Stimulated activated naive CD8-positive, alpha-beta T cell treated with anti-CD3 and anti-CD28 coated beads, Interleukin-15, amount 100 ng/mL, for 72 hours (primary cell): ENCODE data around the gene ANKS4B.
"Not testable (repeated sequence)": the region's sequence is repeated elsewhere in the genome, so short reads cannot be mapped to it uniquely, and the experiment has no call there.

Source experiments
- ATAC-seq: fragments of 150-1000 bp; cut with Tn5 transposase; 2 replicates; pipeline ENCODE4 v1.10.0; 2021; ENCODE audit warnings: mild to moderate bottlenecking, moderate library complexity
- DNase-seq, 2 donors: peaks; one replicate each; pipeline ENCODE4 v3.0.0; 2021 to 2022
- H3K27ac Mint-ChIP-seq, 2 donors: one replicate each; pipeline ENCODE4 v1.8.0; 2022; ENCODE audit warnings: mild to moderate bottlenecking in 2 of 2, mixed read lengths in 2 of 2, moderate library complexity in 2 of 2
- H3K27me3 Mint-ChIP-seq: one replicate; pipeline ENCODE4 v1.8.0; 2022; ENCODE audit warnings: mixed read lengths
- H3K4me1 Mint-ChIP-seq: one replicate; pipeline ENCODE4 v1.8.0; 2022; ENCODE audit warnings: mild to moderate bottlenecking, mixed read lengths
- H3K4me3 Mint-ChIP-seq, 2 donors: one replicate each; pipeline ENCODE4 v1.8.0; 2022; ENCODE audit warnings: mild to moderate bottlenecking in 2 of 2, mixed read lengths in 2 of 2, moderate library complexity in 1 of 2
- H3K9me3 Mint-ChIP-seq, 2 donors: one replicate each; pipeline ENCODE4 v1.8.0; 2022; ENCODE audit warnings: mixed read lengths in 2 of 2

ANKS4B gene

GRCh38 chr16:21265104-21265837 is 31.8 kb downstream of the ANKS4B start:
- Mint-ChIP-seq H3K4me1 (no peaks in the 10 kb centered on the region), H3K9me3 (no peaks in the 10 kb centered on the region), H3K4me3 (no peak overlapping the region), H3K27ac (no peak overlapping the region), H3K27me3 (peaks cover 13% of the 10 kb centered on the region)
- DNase-seq (no peak), ATAC-seq (no peak)

GRCh38 chr16:21267298-21267697 is 33.8 kb downstream of the ANKS4B start:
- Mint-ChIP-seq H3K4me1 (no peaks in the 10 kb centered on the region), H3K4me3 (no peak overlapping the region), H3K27ac (no peak overlapping the region), H3K9me3 (no peaks in the 10 kb centered on the region), H3K27me3 (peaks cover 13% of the 10 kb centered on the region)
- no peak for DNase-seq
- ATAC-seq = no peak

GRCh38 chr16:21268236-21268635 is 34.7 kb downstream of the ANKS4B start:
- H3K9me3 Mint-ChIP-seq = no peaks in the 10 kb centered on the region
- ATAC-seq = no peak
- no peaks in the 10 kb centered on the region for H3K4me1 Mint-ChIP-seq
- H3K27me3 Mint-ChIP-seq = peaks cover 13% of the 10 kb centered on the region
- no peak for DNase-seq
- H3K27ac Mint-ChIP-seq = no peak overlapping the region
- H3K4me3 Mint-ChIP-seq = no peak overlapping the region

GRCh38 chr16:21272253-21272652 is 38.8 kb downstream of the ANKS4B start:
- no peaks in the 10 kb centered on the region for H3K9me3 Mint-ChIP-seq
- H3K4me1 Mint-ChIP-seq = no peaks in the 10 kb centered on the region
- ATAC-seq (no peak), DNase-seq (no peak)
- peaks cover 32% of the 10 kb centered on the region for H3K27me3 Mint-ChIP-seq
- no peak overlapping the region for H3K27ac Mint-ChIP-seq
- H3K4me3 Mint-ChIP-seq = no peak overlapping the region

GRCh38 chr16:21272763-21273162 is 39.3 kb downstream of the ANKS4B start:
- ATAC-seq, H3K9me3 Mint-ChIP-seq, H3K4me3 Mint-ChIP-seq, H3K27ac Mint-ChIP-seq, H3K4me1 Mint-ChIP-seq, DNase-seq: not testable (repeated sequence)
- H3K27me3 Mint-ChIP-seq = peaks cover 37% of the 10 kb centered on the region

GRCh38 chr16:21274172-21274726 is 40.8 kb downstream of the ANKS4B start:
- DNase-seq (no peak), ATAC-seq (no peak)
- Mint-ChIP-seq H3K27me3 (peaks cover 52% of the 10 kb centered on the region), H3K9me3 (no peaks in the 10 kb centered on the region), H3K4me3 (no peak overlapping the region), H3K4me1 (peaks cover 14% of the 10 kb centered on the region), H3K27ac (no peak overlapping the region)

GRCh38 chr16:21275529-21275928 is 42.0 kb downstream of the ANKS4B start:
- Mint-ChIP-seq H3K4me3 (no peak overlapping the region), H3K9me3 (no peaks in the 10 kb centered on the region), H3K27me3 (peaks cover 64% of the 10 kb centered on the region), H3K27ac (no peak overlapping the region), H3K4me1 (peaks cover 14% of the 10 kb centered on the region)
- ATAC-seq (no peak), DNase-seq (no peak)

- Mint-ChIP-seq H3K4me1 (peaks cover 14% of the 10 kb centered on the region), H3K4me3 (no peak overlapping the region), H3K27me3 (peaks cover 67% of the 10 kb centered on the region), H3K9me3 (no peaks in the 10 kb centered on the region), H3K27ac (no peak overlapping the region)
- DNase-seq (no peak), ATAC-seq (no peak)
These were observed 42.6 kb downstream of the ANKS4B start for GRCh38 chr16:21276090-21276489.

- ATAC-seq (no peak), DNase-seq (no peak)
- peaks cover 77% of the 10 kb centered on the region for H3K27me3 Mint-ChIP-seq
- H3K4me1 Mint-ChIP-seq = peaks cover 14% of the 10 kb centered on the region
- H3K27ac Mint-ChIP-seq = no peak overlapping the region
- H3K4me3 Mint-ChIP-seq = no peak overlapping the region
- no peaks in the 10 kb centered on the region for H3K9me3 Mint-ChIP-seq
These were observed 43.8 kb downstream of the ANKS4B start for GRCh38 chr16:21277045-21277926.

- peak within 1 kb of the TSS; percentile 46 to 68 for H3K4me3 Mint-ChIP-seq
- H3K9me3 Mint-ChIP-seq = no peaks in the 10 kb centered on the region
- peak; percentile 94 for ATAC-seq
- peaks cover 83% of the 10 kb centered on the region for H3K27me3 Mint-ChIP-seq
- peak within 1 kb of the TSS in 1 of 2 donors; percentile 8 for H3K27ac Mint-ChIP-seq
- peak; percentile 49 to 59 for DNase-seq
- peaks cover 14% of the 10 kb centered on the region for H3K4me1 Mint-ChIP-seq
These were observed 44.6 kb downstream of the ANKS4B start, which contains the start of gene CRYM for GRCh38 chr16:21277927-21278706. TSS of gene CRYM (minus strand) at chr16:21278290. CDS start at chr16:21278251, 39 bp downstream.

GRCh38 chr16:21279501-21279900 is 46.0 kb downstream of the ANKS4B start:
- DNase-seq = no peak
- no peak overlapping the region for H3K27ac Mint-ChIP-seq
- H3K27me3 Mint-ChIP-seq = peaks cover 89% of the 10 kb centered on the region
- no peak for ATAC-seq
- H3K9me3 Mint-ChIP-seq = peaks cover 0 to 6% of the 10 kb centered on the region in 2 donors
- H3K4me3 Mint-ChIP-seq = no peak overlapping the region
- peaks cover 24% of the 10 kb centered on the region for H3K4me1 Mint-ChIP-seq

- Mint-ChIP-seq H3K4me1 (peaks cover 26% of the 10 kb centered on the region), H3K9me3 (peaks cover 0 to 8% of the 10 kb centered on the region in 2 donors), H3K27ac (no peak overlapping the region), H3K27me3 (peaks cover 84% of the 10 kb centered on the region), H3K4me3 (no peak overlapping the region)
- ATAC-seq (no peak), DNase-seq (no peak)
These were observed 48.3 kb downstream of the ANKS4B start for GRCh38 chr16:21281698-21282389.

- DNase-seq = no peak
- peaks cover 0 to 8% of the 10 kb centered on the region in 2 donors for H3K9me3 Mint-ChIP-seq
- peaks cover 79% of the 10 kb centered on the region for H3K27me3 Mint-ChIP-seq
- H3K27ac Mint-ChIP-seq = no peak overlapping the region
- peak; percentile 58 for ATAC-seq
- peaks cover 13% of the 10 kb centered on the region for H3K4me1 Mint-ChIP-seq
- peak overlapping the region; percentile 54 to 82 for H3K4me3 Mint-ChIP-seq
These were observed 50.2 kb downstream of the ANKS4B start for GRCh38 chr16:21283521-21284289.

- Mint-ChIP-seq H3K27ac (no peak overlapping the region), H3K27me3 (peaks cover 77% of the 10 kb centered on the region), H3K4me3 (peak overlapping the region; percentile 17 to 48), H3K4me1 (peaks cover 12% of the 10 kb centered on the region), H3K9me3 (peaks cover 0 to 8% of the 10 kb centered on the region in 2 donors)
- DNase-seq (no peak), ATAC-seq (no peak)
These were observed 50.9 kb downstream of the ANKS4B start for GRCh38 chr16:21284414-21284813.
